ENCODE measurements around the gene EEF2K. TPM values are rescaled to one million over a fixed set of nuclear protein-coding genes. Genes with fewer than 3 reads are reported as not detected.
"Not testable (repeated sequence)": the region's sequence is repeated elsewhere in the genome, so short reads cannot be mapped to it uniquely, and the experiment has no call there.

EEF2K gene
- total RNA-seq, 4 donors from 2014 or later, result 14.7 to 59.9 (median 26.4) TPM

DNA sequence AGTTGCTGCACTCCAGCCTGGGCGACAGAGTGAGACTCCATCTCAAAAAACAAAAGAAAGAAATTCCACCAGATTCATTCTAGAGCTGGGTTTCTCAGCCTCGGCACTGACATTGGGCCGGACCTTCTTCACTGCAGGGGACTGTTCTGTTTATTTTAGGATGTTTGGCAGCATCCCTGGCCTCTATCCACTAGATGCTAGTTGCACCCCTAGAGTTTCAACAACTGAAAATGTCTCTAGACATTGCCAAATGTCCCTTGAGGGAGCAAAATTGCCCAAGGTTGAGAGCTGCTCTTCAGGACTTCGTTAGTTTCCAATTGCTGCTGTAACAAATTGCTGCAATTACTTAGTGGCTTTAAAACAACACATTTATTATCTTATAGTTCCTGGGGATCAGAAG, 7.2 kb downstream of the EEF2K start:
- no peak for DNase-seq (ENCODE audit: low spot score)
- ATAC-seq (ENCODE audit: low FRiP score), result no peak
- no peak for TF ChIP-seq CTCF (IDR thresholded peaks at IDR 0.05)

DNA sequence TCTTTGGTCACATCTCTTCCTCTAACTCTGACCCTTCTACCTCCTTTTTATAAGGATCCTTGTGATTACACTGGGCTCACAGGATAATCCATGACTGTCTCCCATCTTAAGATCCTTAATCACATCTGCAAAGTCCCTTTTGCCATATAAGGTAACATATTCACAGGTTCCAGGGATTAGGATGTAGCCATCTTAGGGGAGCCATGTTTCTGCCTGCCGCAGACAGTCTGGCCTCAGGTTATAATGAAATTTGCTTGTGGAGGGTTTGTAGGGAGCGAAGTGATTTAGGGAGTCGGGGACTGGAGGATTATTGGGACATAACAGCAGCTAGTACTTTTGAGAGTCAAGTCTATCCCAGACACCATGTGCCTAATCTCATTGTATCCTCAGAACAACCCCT, 7.7 kb downstream of the EEF2K start:
- DNase-seq (ENCODE audit: low spot score), result no peak
- no peak for TF ChIP-seq CTCF (IDR thresholded peaks at IDR 0.05)
- no peak for ATAC-seq (ENCODE audit: low FRiP score)

GRCh38 chr16:22214402-22214801, 8.3 kb downstream of the EEF2K start:
- ATAC-seq (ENCODE audit: low FRiP score) (no peak), DNase-seq (ENCODE audit: low spot score) (no peak)
- no peak for TF ChIP-seq CTCF (IDR thresholded peaks at IDR 0.05)

GRCh38 chr16:22214889-22215288, 8.8 kb downstream of the EEF2K start:
- DNase-seq (ENCODE audit: low spot score), result no peak
- no peak for TF ChIP-seq CTCF (IDR thresholded peaks at IDR 0.05)
- ATAC-seq (ENCODE audit: low FRiP score), result no peak

DNA sequence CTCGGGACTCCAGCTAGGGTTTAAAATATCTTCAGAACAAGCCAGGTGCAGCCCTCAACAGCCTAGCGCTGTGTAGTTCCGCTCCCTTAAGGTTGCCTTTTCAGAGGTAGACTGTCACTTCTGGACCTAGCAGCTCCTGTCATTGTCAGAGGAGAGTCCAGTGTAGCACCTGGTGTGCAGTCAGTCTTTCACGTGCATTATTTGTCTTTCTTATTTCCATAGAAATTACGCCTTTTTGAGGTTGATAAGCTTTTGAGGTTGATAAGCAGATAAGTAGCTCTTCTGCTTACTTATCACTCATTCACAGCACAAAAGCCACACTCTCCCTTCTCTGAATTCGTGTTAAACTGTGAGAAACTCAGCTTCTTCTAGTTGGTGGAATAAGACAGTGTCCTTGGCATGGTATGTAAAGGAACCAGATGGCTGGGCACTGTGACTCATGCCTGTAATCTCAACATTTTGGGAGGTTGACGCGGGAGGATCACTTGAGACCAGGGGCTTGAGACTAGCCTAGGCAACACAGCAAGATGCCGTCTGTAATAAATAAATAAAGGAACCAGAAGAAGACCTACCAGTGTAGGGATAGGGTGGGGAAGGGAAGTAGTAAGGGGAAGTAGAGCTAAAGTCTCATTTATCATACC, 10.2 kb downstream of the EEF2K start:
- ATAC-seq (ENCODE audit: low FRiP score) (no peak), DNase-seq (ENCODE audit: low spot score) (no peak)
- no peak for TF ChIP-seq CTCF (IDR thresholded peaks at IDR 0.05)

GRCh38 chr16:22216832-22217225, 10.8 kb downstream of the EEF2K start:
- ATAC-seq (ENCODE audit: low FRiP score); DNase-seq (ENCODE audit: low spot score): not testable (repeated sequence)

GRCh38 chr16:22217890-22218730, 12.0 kb downstream of the EEF2K start:
- ATAC-seq (ENCODE audit: low FRiP score), result no peak
- TF ChIP-seq CTCF (IDR thresholded peaks at IDR 0.05), result no peak
- no peak for DNase-seq (ENCODE audit: low spot score)
